K562 (cell line): Measurements from ENCODE around the gene KLF2. TPM values are rescaled to one million over a fixed set of nuclear protein-coding genes. Genes with fewer than 3 reads are reported as not detected.

ENCODE experiments used
- ATAC-seq: fragments of 200-7000 bp; cut with Tn5 transposase; 3 replicates; pipeline ENCODE4 v1.9.1; 2020; ENCODE audit warnings: moderate library complexity
- BruUV-seq: library from RNA; stranded (reverse); fragments of 400-500 nt; replicated peaks from 2 replicates; lab custom pipeline; 2021; lab: Mats Ljungman, UMichigan
- CTCF ChIA-PET: fragments of 300-600 bp; formaldehyde crosslinking; extraction: SDS; loops from one replicate; lab custom pipeline; 2021; ENCODE audit warnings: low intra/inter-chr PET ratio; lab: Yijun Ruan, JAX
- POLR2A ChIA-PET: fragments of 300-600, 350-650 bp; sonication (Branson Sonifier 250); formaldehyde crosslinking; extraction: SDS; loops from one replicate; lab custom pipeline; 2021; ENCODE audit warnings: antibody characterized with exemption, inconsistent platforms; lab: Yijun Ruan, JAX
- DNase-seq, 4 experiments: peaks; one replicate each; pipeline versions ENCODE4 v3.0.0 to v3.0.0-alpha.2; 2011 to 2018; ENCODE audit warnings: low spot score in 3 of 4, mixed read lengths in 3 of 4; ENCODE audit errors: extremely low read depth in 1 of 4
- FAIRE-seq: peaks from 2 replicates; lab custom pipeline; 2011; peaks lifted over from hg19 to GRCh38; lab: Jason Lieb, UNC
- H2AFZ ChIP-seq: 2 replicates; pipeline ENCODE4 v1.6.0; 2011; ENCODE audit warnings: low read depth, low read length, control low read depth, inconsistent platforms
- H3K27ac ChIP-seq: fragments of 200-600 bp; 3 replicates; pipeline ENCODE4 v1.8.0; 2011; ENCODE audit warnings: low read depth, mild to moderate bottlenecking, control low read depth, inconsistent platforms, low read length, moderate library complexity, mixed read lengths; ENCODE audit errors: extremely low read depth
- H3K27me3 ChIP-seq, 2 experiments: fragments of 300-600 bp in 1 of 2; 2 replicates in 1 of 2; 3 replicates in 1 of 2; pipeline versions ENCODE4 v1.6.0 to v1.8.0; 2011; ENCODE audit warnings: inconsistent platforms in 2 of 2, low read length in 2 of 2, mild to moderate bottlenecking in 1 of 2, mixed read lengths in 1 of 2, moderate library complexity in 1 of 2; ENCODE audit not compliant: control insufficient read depth in 2 of 2, insufficient read depth in 2 of 2
- H3K36me3 ChIP-seq: fragments of 300-600 bp; 3 replicates; pipeline ENCODE4 v1.8.0; 2011; ENCODE audit warnings: mild to moderate bottlenecking, low read length, inconsistent platforms; ENCODE audit not compliant: control insufficient read depth, insufficient read depth
- H3K4me1 ChIP-seq, 2 experiments: fragments of 200-600 bp in 1 of 2; replicated peaks in 1 of 2; 2 replicates in 1 of 2; 3 replicates in 1 of 2; pipeline versions ENCODE4 v1.5.1 to v1.8.0; 2011; ENCODE audit warnings: inconsistent platforms in 2 of 2, low read length in 2 of 2, mild to moderate bottlenecking in 1 of 2, mixed read lengths in 1 of 2, moderate library complexity in 1 of 2; ENCODE audit not compliant: control insufficient read depth in 2 of 2, insufficient read depth in 2 of 2
- H3K4me2 ChIP-seq: 2 replicates; pipeline ENCODE4 v1.6.1; 2011; ENCODE audit warnings: low read length, control low read depth, inconsistent platforms, mixed read lengths; ENCODE audit not compliant: insufficient read depth
- H3K4me3 ChIP-seq: fragments of 200-600 bp; sonication (generic), shearing (Covaris generic); 2 replicates; pipeline ENCODE4 v1.5.1; 2016; ENCODE audit warnings: control low read depth, inconsistent platforms
- H3K79me2 ChIP-seq: fragments of 200-600 bp; 3 replicates; pipeline ENCODE4 v1.8.0; 2011; ENCODE audit warnings: low read length, inconsistent platforms; ENCODE audit not compliant: control insufficient read depth, insufficient read depth
- H3K9ac ChIP-seq, 2 experiments: 2 replicates each; pipeline versions ENCODE4 v1.6.0 to v1.6.1; 2011; ENCODE audit warnings: low read depth in 2 of 2, low read length in 2 of 2, control low read depth in 1 of 2, inconsistent platforms in 1 of 2, mild to moderate bottlenecking in 1 of 2, mixed read lengths in 1 of 2; ENCODE audit not compliant: insufficient read depth in 1 of 2
- H3K9me1 ChIP-seq: one replicate; pipeline ENCODE4 v1.6.0; 2011; ENCODE audit warnings: inconsistent platforms, mild to moderate bottlenecking, low read length, moderate library complexity; ENCODE audit not compliant: control insufficient read depth, insufficient read depth
- H3K9me3 ChIP-seq: replicated peaks from 2 replicates; pipeline ENCODE4 v1.5.1; 2011; ENCODE audit warnings: low read depth, low read length, inconsistent platforms; ENCODE audit not compliant: control insufficient read depth, insufficient read depth
- H4K20me1 ChIP-seq: replicated peaks from 2 replicates; pipeline ENCODE4 v1.6.1; 2011; ENCODE audit warnings: low read length, inconsistent platforms, mixed read lengths; ENCODE audit not compliant: control insufficient read depth, insufficient read depth
- FOXP4 ChIP-seq: sonication (generic); formaldehyde crosslinking; IDR thresholded peaks from 2 replicates; pipeline ENCODE4 v1.8.0; 2022; ENCODE audit warnings: mild to moderate bottlenecking, missing genetic modification reagents, borderline replicate concordance
- MTF1 ChIP-seq: fragments of 250-450 bp; sonication (Bioruptor Pico); IDR thresholded peaks from 2 replicates; pipeline ENCODE4 v1.9.0; 2021; ENCODE audit warnings: moderate library complexity, mild to moderate bottlenecking, inconsistent platforms, borderline replicate concordance
- SMARCB1 ChIP-seq: IDR thresholded peaks from 2 replicates; pipeline ENCODE4 v1.6.1; 2011; ENCODE audit warnings: improper control_type of control experiment, low read depth; ENCODE audit not compliant: insufficient read length
- ZNF146 ChIP-seq: IDR thresholded peaks from one replicate; pipeline ENCODE4 v1.6.1; 2018; ENCODE audit warnings: missing compliant biosample characterization; ENCODE audit not compliant: unreplicated experiment
- WGBS: fragments of 100-300 bp; shearing (Covaris generic); methylation state at CpG from one replicate; pipeline ENCODE4 v1.1.6; 2016; ENCODE audit warnings: low coverage, mixed read lengths; ENCODE audit not compliant: insufficient coverage; ENCODE audit errors: missing lambda C conversion rate; 5-methylcytosine and 5-hydroxymethylcytosine counted together
- in situ Hi-C: fragments of 300-500 bp; cut with MboI; formaldehyde crosslinking; loops from 4 replicates; pipeline ENCODE4 v1.15.0; 2018; ENCODE audit warnings: inconsistent platforms, mixed read lengths
- intact Hi-C: fragments of 100-400 bp; cut with micrococcal nuclease; formaldehyde crosslinking; loops from 2 replicates; pipeline ENCODE4 v1.14.2; 2022
- polyA plus RNA-seq, 8 experiments: library from polyadenylated mRNA; depleted of rRNA in 4 of 8; stranded (reverse) in 5 of 8; unstranded in 3 of 8; fragments of >200 nt; fragmentation: Nextera tagmentation in 2 of 8; fragmentation: Illumina TruSeq in 1 of 8; extraction: Ambion mirVana in 2 of 8; extraction: Trizol in 1 of 8; gene quantifications; 2 replicates each; pipeline versions ENCODE4 v1.2.1 to v1.2.3, GENCODE V29; 2011 to 2014; ENCODE audit warnings: inconsistent platforms in 1 of 8, missing spikeins in 1 of 8
- total RNA-seq, 7 experiments: library from RNA; depleted of rRNA in 6 of 7; stranded (reverse); fragments of >200 nt in 6 of 7; fragmentation: Illumina TruSeq in 2 of 7; extraction: Trizol in 2 of 7; gene quantifications; 2 replicates each; pipeline versions ENCODE4 v1.2.1 to v1.2.3, GENCODE V29; 2011 to 2021; ENCODE audit warnings: low replicate concordance in 1 of 7

KLF2 gene
- total and polyA plus RNA-seq, 9 of the 15 experiments (the other 6 are each of a cell fraction or from before 2014, with no cell fraction given) = 0.07 to 0.71 TPM; not detected in 7

DNA sequence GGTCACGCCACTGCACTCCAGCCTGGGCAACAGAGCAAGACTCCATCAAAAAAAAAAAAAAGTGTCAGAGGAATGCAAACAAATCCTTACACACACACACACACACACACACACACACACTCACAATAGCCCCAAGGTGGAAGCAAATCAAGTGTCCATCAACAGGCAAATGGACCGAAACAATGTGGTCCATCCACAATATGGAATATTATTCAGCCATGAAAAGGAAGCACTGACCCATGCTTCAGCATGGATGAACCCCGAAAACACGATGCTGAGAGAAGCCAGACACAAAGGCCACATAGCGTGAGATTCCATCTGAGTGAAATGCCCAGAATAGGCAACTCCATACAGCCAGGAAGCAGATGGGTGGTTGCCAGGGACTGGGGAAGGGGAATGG, 16.5 kb upstream of the KLF2 start:
- DNase-seq = no peak
- WGBS = 46% methylated on average over 5 of the region's 5 CpGs
- CTCF ChIA-PET = no interaction called here
- no TSS peak for BruUV-seq
- ATAC-seq = no peak
- Histone ChIP-seq H3K9me3 (no peaks in the 10 kb centered on the region), H3K9me1 (no peaks in the 10 kb centered on the region), H3K27me3 (peaks cover 3 to 27% of the 10 kb centered on the region in 2 experiments; a peak in 3 of 5 replicates), H3K27ac (no peak overlapping the region), H3K4me2 (no peak overlapping the region), H3K79me2 (no peaks in the 10 kb centered on the region), H3K4me1 (peaks cover 0 to 4% of the 10 kb centered on the region in 2 experiments; a peak in 1 of 5 replicates), H3K4me3 (no peak overlapping the region), H2AFZ (no peak overlapping the region), H3K9ac (no peak overlapping the region), H3K36me3 (no peaks in the 10 kb centered on the region), H4K20me1 (no peaks in the 10 kb centered on the region)
- POLR2A ChIA-PET = no interaction called here
- no peak for FAIRE-seq
- peak; percentile 88 for TF ChIP-seq ZNF146
- TF ChIP-seq FOXP4 (CRISPR knock-in tag) = no peak
- in situ Hi-C loops (no loop called here), intact Hi-C loops (no loop called here)

DNA sequence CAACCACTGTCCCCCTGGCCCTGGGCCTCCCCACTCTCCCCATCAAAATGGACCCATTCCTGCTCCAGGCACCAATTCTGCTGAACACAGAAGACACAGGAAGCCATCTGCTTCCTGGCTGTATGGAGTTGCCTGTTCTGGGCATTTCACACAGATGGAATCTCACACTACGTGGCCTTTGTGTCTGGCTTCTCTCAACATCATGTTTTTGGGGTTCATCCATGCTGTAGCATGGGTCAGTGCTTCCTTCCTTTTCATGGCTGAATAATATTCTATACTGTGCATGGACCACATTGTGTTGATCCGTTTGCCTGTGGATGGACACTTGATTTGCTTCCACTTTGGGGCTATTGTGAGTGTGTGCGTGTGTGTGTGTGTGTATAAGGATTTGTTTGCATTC, 15.0 kb upstream of the KLF2 start:
- BruUV-seq = no TSS peak
- peaks cover 2 to 20% of the 10 kb centered on the region in 2 experiments; a peak in 3 of 5 replicates for H3K27me3 ChIP-seq
- peaks cover 0 to 4% of the 10 kb centered on the region in 2 experiments; a peak in 2 of 5 replicates for H3K4me1 ChIP-seq
- ChIA-PET POLR2A (no interaction called here), CTCF (no interaction called here)
- no peak overlapping the region for H3K4me2 ChIP-seq
- no peaks in the 10 kb centered on the region for H3K79me2 ChIP-seq
- intact Hi-C loops (no loop called here), in situ Hi-C loops (no loop called here)
- H3K9me1 ChIP-seq = no peaks in the 10 kb centered on the region
- no peaks in the 10 kb centered on the region for H3K9me3 ChIP-seq
- DNase-seq (no peak), FAIRE-seq (no peak), ATAC-seq (no peak)
- 5% methylated on average over 3 of the region's 3 CpGs for WGBS
- no peak overlapping the region for H3K27ac ChIP-seq
- no peak overlapping the region for H3K9ac ChIP-seq
- no peaks in the 10 kb centered on the region for H3K36me3 ChIP-seq
- H3K4me3 ChIP-seq = no peak overlapping the region
- H2AFZ ChIP-seq = no peak overlapping the region
- no peaks in the 10 kb centered on the region for H4K20me1 ChIP-seq
- no peak for TF ChIP-seq SMARCB1
- TF ChIP-seq ZNF146 = peak; percentile 76
- TF ChIP-seq MTF1 (CRISPR knock-in tag) = no peak
